C1 segment of cervical spinal cord (tissue), 14 donors: Measurements from ENCODE around the gene RASGEF1C.
"Not testable (repeated sequence)": the region's sequence is repeated elsewhere in the genome, so short reads cannot be mapped to it uniquely, and the experiment has no call there.

ENCODE experiments used
- DNase-seq, 14 donors: peaks; one replicate each; lab custom pipeline; 2025; lab: John Stamatoyannopoulos, UW

Gene RASGEF1C

DNA sequence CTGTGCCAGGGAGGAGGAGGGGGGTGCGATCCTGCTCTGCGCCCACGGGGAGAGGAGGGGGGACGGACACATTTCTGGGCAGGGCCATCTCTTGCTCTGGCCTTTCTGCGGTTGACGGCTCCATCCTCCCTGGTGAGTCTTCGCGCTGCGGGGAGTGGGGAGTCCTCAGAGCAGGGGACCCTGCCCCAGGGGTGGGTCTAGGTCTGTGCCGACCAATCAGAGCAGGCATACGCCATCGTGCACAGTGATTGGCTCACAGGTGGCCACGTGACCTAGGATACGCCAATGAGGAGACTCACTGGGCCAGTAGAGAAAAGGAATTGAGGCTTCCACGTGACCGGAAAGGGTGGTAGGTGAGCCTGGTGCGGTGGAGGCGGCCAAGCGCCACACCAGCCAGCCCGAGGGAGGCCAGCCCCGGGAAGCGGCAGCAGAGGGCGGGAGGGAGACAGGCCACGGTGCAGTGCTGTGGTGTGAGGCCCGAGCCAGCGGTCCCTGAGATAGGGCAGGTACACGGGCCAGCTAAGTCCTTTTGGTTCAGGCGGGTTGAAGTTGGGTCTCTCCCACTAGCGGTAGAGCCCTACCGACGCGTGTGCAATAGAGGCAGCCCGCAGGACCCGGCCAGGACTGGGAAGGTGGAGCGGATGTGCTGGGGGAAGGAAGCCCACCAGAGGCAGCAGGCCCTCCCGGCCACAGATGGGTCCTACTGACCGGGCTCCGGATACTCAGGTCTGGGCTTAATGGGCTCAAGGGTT is 72.2 kb downstream of the RASGEF1C start:
- DNase-seq: no peak

DNA sequence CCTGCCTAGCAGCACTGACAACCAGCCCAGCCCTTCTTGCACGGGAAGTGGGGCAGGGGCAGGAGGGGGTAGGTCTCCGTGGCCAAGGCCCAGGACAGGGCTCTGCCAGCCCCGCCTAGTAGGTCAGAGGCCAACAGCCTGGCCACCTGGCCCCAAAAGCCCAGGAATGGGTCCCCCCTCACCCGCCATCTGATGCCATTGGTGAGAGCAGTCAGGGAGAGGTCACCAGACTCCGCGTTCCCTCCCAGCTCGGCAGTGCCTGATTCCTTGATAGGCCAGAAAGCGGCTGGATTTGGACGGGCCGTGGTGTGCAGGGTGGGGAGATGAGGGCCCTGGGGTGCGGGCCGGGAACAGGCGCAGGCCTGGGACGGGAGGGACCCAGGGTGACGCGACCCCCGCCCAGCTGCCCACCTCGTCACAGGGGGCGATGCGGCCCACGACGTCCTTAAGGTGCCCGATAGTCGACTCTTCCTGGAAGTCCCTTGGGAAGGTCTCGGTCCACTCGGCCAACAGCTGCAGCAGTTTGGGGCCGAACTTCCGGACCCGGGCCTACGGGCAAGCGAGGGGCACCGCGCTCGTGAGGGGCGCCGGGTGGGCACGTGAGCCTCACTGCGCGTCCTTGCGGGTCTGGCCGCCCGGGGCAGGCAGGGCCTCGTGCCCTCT is 72.9 kb downstream of the RASGEF1C start:
- no peak for DNase-seq

DNA sequence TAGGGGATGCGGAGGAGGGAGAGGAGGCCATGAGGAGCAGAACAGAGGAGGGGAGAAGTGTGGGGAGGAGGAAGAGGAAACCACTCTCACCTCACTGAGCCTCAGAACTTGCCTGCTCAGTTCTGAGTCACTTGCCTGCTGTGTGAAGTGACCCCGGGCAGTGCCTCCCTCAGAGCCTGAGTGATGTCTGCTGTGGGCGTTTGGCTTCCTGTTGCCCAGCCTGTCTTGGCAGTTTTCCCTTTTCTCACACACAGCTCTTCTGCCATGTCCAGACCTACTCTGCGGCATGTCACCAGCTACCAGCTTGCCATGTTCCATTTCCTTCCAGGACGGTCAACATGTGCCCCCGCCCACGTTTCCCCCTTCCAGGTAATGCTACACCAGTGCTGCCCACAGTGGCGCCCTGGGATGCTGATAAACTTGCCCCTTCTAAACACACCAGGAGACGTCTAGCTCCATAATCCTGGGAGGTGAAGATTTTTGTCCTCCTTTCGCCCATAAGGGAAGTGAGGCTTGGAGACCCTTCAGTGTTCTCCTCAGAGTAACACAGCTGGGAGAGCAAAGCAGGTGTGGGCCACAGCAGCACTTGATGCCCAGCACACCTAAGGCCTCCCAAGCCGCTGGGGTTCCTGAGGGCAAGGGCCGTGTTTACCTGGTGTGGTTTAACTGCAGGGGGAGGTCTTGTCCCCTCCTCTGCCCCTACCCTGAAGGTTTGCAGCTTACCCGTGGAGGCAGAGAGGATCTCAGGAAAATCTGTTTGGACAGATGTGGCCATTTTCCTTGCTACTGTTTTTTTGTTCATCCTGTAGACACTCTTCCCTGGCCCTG is 73.7 kb downstream of the RASGEF1C start:
- DNase-seq: peak in 3 of 14 donors; percentile 32 to 75 (median 48)

DNA sequence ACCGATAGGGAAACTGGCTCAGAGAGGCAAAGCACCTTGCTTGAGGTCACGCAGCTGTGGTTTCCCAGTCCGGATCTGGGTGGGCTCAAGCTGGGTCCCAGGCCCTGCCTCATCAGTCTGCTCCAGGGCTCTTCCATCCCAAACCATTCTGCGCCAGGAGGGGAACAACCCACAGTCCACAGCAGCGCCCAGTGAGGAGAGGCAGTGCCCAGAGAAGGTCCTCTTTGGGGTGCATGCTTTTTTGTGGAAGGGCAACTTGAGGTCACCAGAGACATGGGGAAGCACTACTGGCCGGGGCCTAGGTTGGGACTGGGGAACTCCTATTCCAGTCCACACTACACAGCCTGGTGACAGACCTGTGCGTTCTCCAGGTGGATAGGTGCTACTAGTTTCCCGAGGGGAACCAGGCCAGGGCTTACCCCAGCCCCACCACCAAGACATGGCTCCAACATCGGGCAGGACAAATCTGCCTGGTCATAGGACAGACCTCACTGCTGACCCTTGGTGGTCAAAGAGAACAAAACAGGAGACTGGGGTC is 75.0 kb downstream of the RASGEF1C start:
- no peak for DNase-seq

DNA sequence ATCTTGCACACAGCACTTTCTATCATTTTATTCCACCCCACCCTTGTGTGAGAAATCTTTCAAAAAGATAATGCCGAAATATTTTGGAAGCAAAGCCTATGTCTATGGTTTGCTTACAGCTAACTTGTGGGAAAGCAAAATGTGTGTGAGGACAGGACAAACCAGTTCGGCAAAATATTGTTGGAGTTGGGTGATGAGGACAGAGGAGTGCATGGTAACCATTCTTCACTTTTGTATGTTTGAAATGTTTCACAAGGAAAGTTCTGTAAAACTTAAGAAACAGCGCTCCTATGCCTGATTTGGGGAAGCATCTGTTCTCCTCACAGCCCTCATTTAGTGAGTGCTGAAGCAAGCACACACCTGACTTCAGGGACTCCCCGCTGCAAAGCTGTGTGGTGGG is 75.5 kb downstream of the RASGEF1C start:
- DNase-seq: no peak

DNA sequence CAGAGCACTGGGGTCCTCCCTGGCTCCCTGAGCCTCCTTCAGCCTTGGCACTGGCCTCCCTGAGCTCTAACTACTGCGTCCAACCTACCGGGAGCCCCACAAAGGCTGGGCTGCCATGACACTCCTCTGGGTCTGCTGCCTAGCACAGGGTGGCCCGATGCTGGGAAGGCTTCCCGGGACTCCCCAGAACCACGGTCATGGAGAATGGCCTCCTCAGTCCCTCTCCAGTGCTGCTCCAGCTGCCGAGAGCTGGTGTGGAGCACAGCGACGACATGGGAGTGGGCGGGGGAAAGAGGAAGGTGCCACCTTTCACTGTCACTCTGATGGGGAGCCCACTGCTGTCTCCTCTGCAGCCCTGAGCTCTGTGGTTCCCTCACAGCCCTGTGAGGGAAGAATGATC is 76.0 kb downstream of the RASGEF1C start:
- no peak for DNase-seq

DNA sequence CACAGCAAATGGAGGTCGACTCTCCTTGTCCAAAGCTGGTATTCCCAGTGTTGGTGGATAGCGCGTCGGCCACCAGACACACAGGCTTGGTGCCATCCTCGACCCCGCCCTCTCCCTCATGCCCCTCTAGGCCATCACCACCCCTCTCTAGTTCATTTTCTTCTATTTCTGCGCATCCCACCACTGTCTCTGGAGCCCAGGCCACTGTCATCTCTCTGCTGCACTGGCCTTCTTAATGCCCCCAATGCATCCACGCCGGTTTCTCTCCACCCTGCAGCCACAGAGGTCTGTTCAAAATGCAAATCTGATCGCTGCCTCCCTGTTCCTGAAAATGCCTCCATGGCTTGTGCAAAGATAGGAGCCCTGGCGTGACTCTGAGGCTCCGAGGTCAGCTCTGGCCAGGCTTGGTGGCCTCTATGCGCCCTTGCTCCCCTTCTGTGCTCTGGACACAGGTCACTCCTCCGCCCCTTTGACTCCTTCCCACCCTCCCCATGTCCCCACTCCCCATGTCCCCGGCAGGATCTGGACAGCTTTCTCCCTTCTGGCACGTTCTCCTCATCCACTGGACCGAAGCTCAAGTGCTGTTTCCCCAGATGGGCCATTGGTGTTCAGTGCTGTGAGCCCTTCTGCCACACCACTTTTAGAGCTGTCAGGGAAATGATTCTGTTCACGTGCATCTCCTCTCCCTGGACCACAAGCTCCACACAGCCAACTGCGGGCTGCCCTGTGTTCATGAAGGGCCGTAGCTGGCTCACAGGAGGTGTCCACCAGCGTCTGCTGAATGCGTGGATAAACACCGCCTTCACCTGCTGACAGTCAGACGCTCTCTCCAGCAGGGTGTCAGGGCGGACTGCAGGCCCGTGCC is 77.9 kb downstream of the RASGEF1C start:
- peak in 1 of 14 donors; percentile 79 for DNase-seq

DNA sequence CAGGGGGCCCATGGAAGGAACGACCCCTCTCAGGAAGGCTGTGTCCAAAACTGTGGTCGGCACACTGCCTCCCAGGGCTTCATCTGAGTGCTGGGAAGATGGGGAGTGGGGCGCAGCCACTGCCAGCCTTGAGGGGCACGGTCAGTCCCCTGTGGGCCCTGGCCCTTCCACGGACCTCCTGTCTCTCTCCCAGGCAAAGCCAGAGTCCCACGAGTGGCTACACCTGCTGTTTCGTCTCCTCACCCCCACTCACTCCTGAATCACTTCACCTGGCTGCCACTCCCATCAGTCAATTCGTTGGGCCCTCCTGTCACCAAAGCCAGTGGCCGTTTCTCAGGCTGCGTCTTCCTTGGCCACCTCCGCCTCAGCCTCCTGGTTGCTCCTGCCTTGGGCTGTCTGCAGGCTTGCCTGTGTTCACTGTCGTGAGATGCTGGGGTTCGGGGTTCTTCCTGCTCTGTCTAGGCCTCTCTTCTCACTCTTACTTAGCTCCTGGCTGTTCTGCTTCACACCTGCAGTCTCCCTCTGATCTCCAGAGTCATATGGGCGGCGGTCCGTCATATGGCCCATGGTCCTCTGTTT is 78.6 kb downstream of the RASGEF1C start:
- DNase-seq: no peak

DNA sequence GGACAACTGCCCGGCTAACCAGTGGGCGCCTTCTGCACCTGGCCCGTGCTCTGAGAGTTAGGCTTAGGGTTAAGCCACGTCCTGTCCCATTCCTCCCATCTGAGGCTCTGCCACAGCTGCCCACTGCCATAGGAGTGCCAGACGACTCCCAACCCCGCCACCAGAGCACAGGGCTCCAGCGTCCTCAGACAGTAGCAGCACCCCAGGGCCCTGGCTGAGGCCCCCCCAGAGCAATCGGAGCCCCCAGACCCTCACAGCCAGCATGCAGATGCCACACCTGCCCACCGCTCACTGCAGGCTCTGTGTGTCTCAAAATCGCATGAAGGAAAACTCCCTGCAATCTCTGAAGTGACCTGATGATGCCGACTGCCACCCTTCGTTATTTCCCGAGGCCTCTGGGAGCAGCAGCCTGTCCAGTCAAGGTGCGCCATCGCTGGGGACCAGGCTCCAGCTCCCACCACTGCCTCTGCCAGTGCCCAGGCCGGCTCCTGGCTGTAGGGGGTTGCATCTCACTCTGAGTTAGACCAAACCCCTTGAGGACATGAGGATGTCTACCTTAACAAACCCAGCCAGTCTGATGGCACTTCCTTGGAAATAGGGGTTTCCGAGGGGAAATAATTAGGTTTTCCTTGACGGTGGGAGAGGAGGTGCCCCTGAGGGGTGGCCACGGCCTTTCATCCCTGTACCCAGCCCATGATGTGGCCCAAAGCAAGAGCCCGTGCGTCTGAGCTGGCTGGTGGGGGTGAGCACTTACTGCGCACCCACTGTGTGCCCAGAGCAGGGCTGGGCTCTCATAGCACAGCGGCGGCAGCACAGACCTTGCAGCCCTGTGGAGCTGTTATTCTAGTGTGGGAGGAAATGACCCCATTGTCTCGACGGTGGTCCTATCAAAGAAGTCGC is 79.5 kb downstream of the RASGEF1C start:
- DNase-seq: no peak

DNA sequence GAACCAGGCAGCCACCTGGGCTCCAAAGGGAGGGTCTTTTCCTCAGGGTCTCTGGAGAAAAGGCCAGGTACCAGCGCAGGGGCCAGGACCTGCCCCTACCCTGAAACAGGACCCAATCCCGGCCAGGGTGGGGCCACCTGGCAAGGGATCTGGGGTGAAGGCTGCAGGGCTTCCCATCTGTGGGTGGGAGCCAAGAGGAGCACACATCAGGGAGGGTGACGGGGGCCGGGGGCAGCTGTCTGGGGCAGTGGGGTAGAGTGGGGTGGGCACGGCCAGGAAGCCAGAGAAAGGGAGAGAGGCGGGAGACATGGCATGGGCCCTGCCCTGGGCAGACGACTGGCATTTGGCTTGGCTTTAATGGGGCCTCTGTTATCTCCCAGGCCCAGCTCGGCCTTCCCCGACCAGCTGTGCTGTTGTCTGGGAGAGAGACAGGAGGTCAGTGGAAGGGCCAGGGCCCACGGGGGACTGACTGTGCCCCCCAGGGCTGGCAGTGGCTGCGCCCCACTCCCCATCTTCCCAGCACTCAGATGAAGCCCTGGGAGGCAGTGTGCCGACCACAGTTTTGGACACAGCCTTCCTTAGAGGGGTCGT is 80.2 kb downstream of the RASGEF1C start:
- peak in 7 of 14 donors; percentile 30 to 77 (median 46) for DNase-seq

DNA sequence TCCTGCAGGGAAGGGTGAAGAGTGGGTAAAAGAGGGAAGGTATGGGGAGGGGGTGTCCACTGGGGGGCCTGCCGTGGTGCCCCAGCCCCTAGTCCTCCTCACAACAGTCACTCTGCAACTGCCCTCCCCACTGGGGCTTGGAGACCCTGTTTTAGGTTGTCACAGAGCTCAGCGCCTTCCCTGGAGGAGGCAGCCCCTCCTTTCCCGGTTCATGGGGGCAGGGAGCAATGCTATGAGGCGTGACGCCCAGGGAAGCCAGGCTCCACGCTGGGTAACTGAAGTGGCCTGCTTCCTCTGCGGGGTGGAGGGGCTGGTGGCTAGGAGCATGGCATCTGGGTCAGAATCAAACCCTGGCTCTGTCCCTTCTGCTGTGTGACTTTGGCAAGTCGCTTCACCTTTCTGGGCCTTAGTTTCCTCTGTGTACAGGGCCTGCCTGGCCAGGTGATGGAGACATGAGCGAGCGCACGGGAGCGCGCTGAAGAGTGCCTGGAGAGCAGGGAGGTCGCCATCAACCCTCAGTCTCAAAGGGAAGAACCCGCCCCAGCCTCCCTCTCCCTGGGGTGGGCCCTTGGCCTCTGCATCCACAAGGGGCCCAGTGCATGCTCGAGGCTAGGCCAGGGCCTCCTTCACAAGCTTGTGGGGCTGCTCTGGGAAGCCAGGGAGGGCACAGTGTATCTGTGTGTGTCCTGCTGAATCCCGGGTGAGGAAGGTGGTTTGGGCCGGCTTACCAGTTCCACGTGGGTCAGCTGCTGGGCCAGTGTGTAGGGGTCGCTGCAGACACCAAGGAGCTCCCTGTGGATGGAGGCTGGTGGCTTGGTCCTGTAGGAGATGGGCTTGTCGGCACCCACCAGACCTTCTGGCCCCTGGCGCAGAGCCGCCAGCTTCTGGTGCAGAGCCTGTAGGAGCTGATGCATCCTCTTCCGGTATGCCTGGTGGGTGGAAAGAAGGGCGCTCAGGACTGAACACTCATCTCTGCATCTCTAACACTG is 81.0 kb downstream of the RASGEF1C start:
- peak in 2 of 14 donors; percentile 47 to 50 for DNase-seq

DNA sequence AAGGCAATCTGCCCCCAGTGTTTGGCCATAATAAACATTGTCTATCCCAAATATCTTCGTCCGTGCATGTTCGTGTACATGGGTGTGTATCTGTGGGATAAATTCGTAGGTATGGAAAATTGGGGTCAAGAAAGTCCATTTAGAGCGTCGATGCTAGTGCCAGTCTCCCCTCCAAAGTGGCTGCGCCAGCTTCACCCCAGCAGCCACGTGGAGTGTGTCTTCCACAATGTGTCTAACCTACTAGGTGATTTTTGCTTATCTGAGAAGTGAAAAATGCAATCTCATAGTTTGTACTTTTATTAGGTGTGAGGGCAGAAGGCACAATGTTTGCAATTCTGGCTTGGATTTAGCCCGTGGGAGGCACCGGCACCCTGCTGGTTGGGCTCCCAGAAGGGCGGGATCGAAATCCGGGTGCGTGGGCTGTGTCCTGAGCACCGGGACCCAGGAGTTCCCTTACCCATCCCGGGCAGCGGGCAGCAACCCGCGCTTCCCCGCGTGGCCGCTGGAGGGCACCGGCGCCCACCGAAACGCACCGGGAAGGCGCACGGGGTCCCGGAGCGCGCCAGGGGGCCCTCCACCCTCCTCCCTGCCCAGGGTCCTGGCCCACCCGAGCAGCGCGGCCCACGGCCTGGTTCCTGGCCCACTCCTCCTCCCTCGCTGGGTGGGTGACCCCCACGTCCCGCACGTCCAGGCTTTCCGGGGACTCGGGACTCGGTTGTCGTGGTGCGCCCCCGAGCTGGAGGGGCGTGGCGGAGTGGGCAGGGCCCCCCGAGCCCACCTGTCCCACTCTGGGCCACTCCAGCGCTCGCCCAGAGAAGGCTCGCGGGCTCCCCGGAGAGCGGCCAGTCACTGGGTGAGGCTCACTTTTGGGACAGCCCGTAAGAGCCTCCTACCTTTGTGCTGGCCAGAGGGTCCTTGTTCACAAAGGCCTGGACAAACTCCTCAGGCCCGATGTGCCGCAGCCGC is 82.0 kb downstream of the RASGEF1C start:
- DNase-seq: peak in 5 of 14 donors; percentile 25 to 66 (median 43)

DNA sequence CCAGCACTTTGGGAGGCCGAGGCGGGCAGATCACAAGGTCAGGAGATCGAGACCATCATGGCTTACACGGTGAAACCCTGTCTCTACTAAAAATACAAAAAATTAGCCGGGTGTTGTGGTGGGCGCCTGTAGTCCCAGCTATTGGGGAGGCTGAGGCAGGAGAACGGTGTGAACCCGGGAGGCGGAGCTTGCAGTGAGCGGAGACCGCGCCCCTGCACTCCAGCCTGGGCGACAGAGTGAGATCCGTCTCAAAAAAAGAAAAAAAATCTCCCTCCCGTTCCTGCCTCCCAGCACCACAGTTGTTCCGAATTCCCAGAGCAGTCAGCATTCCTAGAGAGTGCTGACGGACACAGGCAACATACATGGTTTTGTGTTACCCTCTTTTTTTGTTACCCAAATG is 82.9 kb downstream of the RASGEF1C start:
- DNase-seq: not testable (repeated sequence)

DNA sequence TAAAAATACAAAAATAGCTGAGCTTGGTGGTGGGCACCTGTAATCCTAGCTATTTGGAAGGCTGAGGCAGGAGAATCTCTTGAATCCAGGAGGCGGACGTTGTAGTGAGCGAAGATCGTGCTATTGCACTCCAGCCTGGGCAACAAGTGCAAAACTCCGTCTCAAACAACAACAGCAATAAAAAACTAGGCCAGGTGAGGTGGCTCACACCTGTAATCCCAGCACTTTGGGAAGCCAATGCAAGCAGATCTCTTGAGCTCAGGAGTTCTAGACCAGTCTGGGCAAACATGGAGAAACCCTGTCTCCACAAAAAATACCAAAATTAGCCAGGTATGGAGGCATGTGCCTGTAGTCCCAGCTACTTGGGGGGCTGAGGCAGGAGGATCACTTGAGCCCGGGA is 84.3 kb downstream of the RASGEF1C start:
- DNase-seq: not testable (repeated sequence)

DNA sequence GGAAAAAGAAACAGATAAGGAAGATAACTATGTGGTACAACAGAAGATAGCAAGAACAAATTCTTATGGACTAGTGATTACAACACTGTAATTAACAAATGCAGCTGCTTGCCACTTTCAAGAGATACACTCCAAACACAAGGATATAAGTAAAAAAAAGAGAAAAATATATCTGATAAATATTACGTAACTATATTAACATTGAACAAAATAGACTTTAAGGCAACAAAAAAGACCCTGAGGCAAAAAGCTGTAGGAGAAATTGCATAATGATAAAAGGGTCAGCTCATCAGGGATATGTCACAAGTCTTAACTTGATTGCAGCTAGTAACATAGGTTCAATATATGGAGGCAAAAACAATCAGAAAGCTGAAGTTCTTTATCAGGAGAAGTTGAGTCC is 86.1 kb downstream of the RASGEF1C start:
- DNase-seq: no peak

DNA sequence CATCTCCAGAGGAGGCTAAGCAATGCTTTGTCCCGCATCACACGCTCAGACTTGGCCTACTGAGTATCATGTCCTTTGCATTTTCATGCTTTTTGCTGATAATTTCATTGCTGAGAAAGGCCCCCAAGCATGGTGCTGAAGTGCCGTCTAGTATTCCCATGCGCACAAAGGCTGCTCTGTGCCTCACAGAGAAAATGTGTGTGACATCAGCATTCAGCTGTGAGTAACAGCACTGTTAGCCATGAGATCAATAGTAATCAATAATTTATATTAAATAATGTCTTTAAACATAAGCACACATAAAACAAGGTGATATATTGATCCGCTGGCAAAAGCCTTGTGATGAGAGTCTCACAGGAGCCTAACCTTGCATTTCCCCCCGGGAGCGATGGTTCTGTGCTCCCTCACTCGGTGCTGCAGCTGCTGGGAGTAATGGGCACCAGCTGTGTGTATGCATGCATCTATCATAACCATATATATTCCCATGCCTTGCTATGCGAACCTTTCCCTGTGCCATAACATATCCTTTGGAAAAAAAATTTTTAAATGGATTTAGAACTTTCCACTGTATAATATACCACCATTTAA is 87.1 kb downstream of the RASGEF1C start:
- no peak for DNase-seq
